Colonic mucosa (tissue), 4 donors: ENCODE measurements around the gene TAF4. TPM values are rescaled to one million over a fixed set of nuclear protein-coding genes. Genes with fewer than 3 reads are reported as not detected.

ENCODE experiments used
- DNase-seq: peaks from one replicate; pipeline ENCODE4 v3.0.0-alpha.2; 2020
- H3K27ac ChIP-seq: fragments of 200-600 bp; one replicate; pipeline ENCODE4 v1.8.0; 2021
- H3K27me3 ChIP-seq: fragments of 200-600 bp; one replicate; pipeline ENCODE4 v1.8.0; 2021
- H3K36me3 ChIP-seq: fragments of 200-600 bp; one replicate; pipeline ENCODE4 v1.8.0; 2021
- H3K4me1 ChIP-seq: fragments of 200-600 bp; one replicate; pipeline ENCODE4 v1.8.0; 2021; ENCODE audit warnings: mild to moderate bottlenecking
- H3K4me3 ChIP-seq: fragments of 200-600 bp; one replicate; pipeline ENCODE4 v1.8.0; 2021
- H3K9ac ChIP-seq, 2 donors: one replicate each; pipeline ENCODE4 v1.7.0; 2013; ENCODE audit warnings: control low read depth in 2 of 2, low read depth in 2 of 2, low read length in 2 of 2
- H3K9me3 ChIP-seq: fragments of 200-600 bp; one replicate; pipeline ENCODE4 v1.8.0; 2021
- intact Hi-C: fragments of 100-400 bp; cut with DNase I; formaldehyde crosslinking; loops from one replicate; pipeline ENCODE4 v1.14.1; 2022
- total RNA-seq, 2 donors: library from RNA; stranded (reverse); fragmentation: NEBNext Ultra II Directional in 1 of 2; extraction: Animal tissue kit (Norgen Biotek cat#: 25700) in 1 of 2; gene quantifications; one replicate each; pipeline ENCODE4 v1.2.1, GENCODE V29; 2021
- TF ChIP-seq, protein P1 (sequence below): fragments of 200-600 bp; IDR thresholded peaks from one replicate; pipeline ENCODE4 v1.8.0; 2022; ENCODE audit warnings: antibody characterized with exemption, mild to moderate bottlenecking
- donor health status: healthy.
- donor health status: DM: no; HTN: no; CAD: no.
- donor health status: DM: no; HTN: no; CAD: no.

TAF4 gene
- total RNA-seq, 2 donors from 2014 or later, result 17.4 to 27.3 TPM

GRCh38 chr20:61978491-61978890 is 87.2 kb downstream of the TAF4 start:
- Histone ChIP-seq H3K36me3 (peaks cover 8% of the 10 kb centered on the region), H3K9ac (no peak overlapping the region), H3K9me3 (no peaks in the 10 kb centered on the region), H3K27me3 (no peaks in the 10 kb centered on the region), H3K4me3 (no peak overlapping the region), H3K4me1 (no peaks in the 10 kb centered on the region), H3K27ac (no peak overlapping the region)
- TF ChIP-seq, protein P1, sequence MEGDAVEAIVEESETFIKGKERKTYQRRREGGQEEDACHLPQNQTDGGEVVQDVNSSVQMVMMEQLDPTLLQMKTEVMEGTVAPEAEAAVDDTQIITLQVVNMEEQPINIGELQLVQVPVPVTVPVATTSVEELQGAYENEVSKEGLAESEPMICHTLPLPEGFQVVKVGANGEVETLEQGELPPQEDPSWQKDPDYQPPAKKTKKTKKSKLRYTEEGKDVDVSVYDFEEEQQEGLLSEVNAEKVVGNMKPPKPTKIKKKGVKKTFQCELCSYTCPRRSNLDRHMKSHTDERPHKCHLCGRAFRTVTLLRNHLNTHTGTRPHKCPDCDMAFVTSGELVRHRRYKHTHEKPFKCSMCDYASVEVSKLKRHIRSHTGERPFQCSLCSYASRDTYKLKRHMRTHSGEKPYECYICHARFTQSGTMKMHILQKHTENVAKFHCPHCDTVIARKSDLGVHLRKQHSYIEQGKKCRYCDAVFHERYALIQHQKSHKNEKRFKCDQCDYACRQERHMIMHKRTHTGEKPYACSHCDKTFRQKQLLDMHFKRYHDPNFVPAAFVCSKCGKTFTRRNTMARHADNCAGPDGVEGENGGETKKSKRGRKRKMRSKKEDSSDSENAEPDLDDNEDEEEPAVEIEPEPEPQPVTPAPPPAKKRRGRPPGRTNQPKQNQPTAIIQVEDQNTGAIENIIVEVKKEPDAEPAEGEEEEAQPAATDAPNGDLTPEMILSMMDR, result no peak
- no peak for DNase-seq
- intact Hi-C loops, result no loop called here

- peaks cover 8% of the 10 kb centered on the region for H3K36me3 ChIP-seq
These were observed 88.3 kb downstream of the TAF4 start for GRCh38 chr20:61977419-61977786.

GRCh38 chr20:61976644-61977418 is 88.8 kb downstream of the TAF4 start:
- Histone ChIP-seq H3K4me1 (no peaks in the 10 kb centered on the region), H3K9ac (no peak overlapping the region), H3K27ac (no peak overlapping the region), H3K27me3 (no peaks in the 10 kb centered on the region), H3K4me3 (no peak overlapping the region), H3K36me3 (peaks cover 8% of the 10 kb centered on the region), H3K9me3 (no peaks in the 10 kb centered on the region)
- TF ChIP-seq, protein P1, result no peak
- DNase-seq, result no peak
- intact Hi-C loops, result no loop called here

More at GRCh38 chr20:61977419-61977786, 88.3 kb downstream of the TAF4 start:
- DNase-seq, result no peak
- no peak overlapping the region for H3K9ac ChIP-seq
- no peaks in the 10 kb centered on the region for H3K4me1 ChIP-seq
- H3K27me3 ChIP-seq, result no peaks in the 10 kb centered on the region
- no peaks in the 10 kb centered on the region for H3K9me3 ChIP-seq
- no peak overlapping the region for H3K27ac ChIP-seq
- intact Hi-C loops, result no loop called here
- TF ChIP-seq, protein P1, result no peak
- H3K4me3 ChIP-seq, result no peak overlapping the region

DNA sequence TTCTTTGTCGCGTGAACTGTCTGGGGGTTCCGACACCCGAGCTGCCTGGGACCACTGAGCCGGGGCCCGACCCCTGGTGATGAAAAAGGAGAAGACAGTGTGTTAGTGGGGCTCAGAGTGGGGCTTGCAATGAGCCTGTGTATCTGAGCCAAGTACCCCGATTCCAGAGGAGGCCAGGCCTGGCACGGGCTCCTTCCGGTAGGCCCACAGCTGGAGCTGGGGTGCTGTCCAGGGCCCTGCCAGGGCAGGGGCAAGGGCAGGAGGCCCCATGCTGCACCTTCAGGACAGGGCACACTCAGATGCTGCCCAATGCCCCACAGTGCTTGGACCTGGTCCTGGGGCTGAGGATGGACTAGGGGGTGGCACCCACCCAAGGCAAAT is 89.4 kb downstream of the TAF4 start:
- Histone ChIP-seq H3K4me1 (no peaks in the 10 kb centered on the region), H3K9me3 (no peaks in the 10 kb centered on the region), H3K27me3 (no peaks in the 10 kb centered on the region), H3K36me3 (peaks cover 8% of the 10 kb centered on the region), H3K9ac (no peak overlapping the region), H3K27ac (no peak overlapping the region), H3K4me3 (no peak overlapping the region)
- DNase-seq, result no peak
- intact Hi-C loops, result no loop called here
- TF ChIP-seq, protein P1, result no peak

DNA sequence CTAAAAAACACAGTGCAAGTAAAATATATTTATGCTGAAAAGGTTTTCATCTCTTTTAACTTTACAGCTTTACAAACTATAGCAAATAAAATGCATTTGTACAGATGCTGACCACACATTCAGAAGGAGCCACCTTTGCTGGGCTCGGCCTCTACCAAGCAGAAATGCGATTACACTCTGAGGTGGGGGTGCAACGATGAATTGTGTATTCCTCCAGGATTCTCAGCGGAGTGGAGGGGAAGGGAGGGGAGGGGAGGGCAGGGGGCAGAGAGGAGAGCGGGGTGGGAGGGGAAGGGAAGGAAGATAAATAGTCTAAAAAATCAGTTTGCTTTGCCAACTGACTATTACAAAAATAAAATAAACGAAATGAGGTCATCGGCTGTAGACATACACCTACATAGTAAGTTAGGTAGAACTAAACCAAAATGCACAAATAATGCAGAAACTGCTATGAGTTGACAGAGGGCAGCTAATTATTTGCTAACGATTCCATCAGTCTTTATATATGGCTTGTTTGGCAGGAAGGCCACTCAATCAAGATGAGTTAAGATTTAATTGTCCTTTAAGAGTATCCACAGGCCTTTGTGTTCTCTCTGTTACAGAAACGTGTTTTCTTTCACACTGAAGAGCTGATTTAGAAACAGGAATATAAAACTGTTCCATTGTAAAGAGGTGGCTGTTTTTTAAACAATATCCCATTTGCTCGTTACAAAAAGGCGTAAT is 90.1 kb downstream of the TAF4 start:
- no peak for DNase-seq
- H3K4me3 ChIP-seq, result no peak overlapping the region
- peaks cover 8% of the 10 kb centered on the region for H3K36me3 ChIP-seq
- no peaks in the 10 kb centered on the region for H3K4me1 ChIP-seq
- H3K9me3 ChIP-seq, result no peaks in the 10 kb centered on the region
- intact Hi-C loops, result no loop called here
- no peak overlapping the region for H3K9ac ChIP-seq
- TF ChIP-seq, protein P1, result no peak
- no peaks in the 10 kb centered on the region for H3K27me3 ChIP-seq
- H3K27ac ChIP-seq, result no peak overlapping the region
